Endothelial cell of umbilical vein (primary cell): ENCODE data around the gene TMED7. TPM values are rescaled to one million over a fixed set of nuclear protein-coding genes. Genes with fewer than 3 reads are reported as not detected.

ENCODE experiments used
- BruUV-seq: library from RNA; stranded (reverse); fragments of 400-500 nt; replicated peaks from 2 replicates; lab custom pipeline; 2021; lab: Mats Ljungman, UMichigan
- CTCF ChIA-PET: fragments of 300-600, 350-600 bp; sonication (Branson Sonifier 250); formaldehyde crosslinking; loops from one replicate; lab custom pipeline; 2021; ENCODE audit warnings: antibody characterized with exemption, inconsistent platforms; lab: Charles Lee
- POLR2A ChIA-PET: fragments of 300-600, 350-600 bp; sonication (Branson Sonifier 250); formaldehyde crosslinking; loops from one replicate; lab custom pipeline; 2021; ENCODE audit warnings: antibody characterized with exemption, inconsistent platforms; lab: Charles Lee
- DNase-seq: peaks from one replicate; pipeline ENCODE4 v3.0.0-alpha.2; 2011; ENCODE audit warnings: low read depth, low spot score
- FAIRE-seq: peaks from 2 replicates; lab custom pipeline; 2011; peaks lifted over from hg19 to GRCh38; lab: Jason Lieb, UNC
- H2AFZ ChIP-seq: 2 replicates; pipeline ENCODE4 v1.6.0; 2012; ENCODE audit warnings: low read depth, low read length, control low read depth, inconsistent platforms
- H3K27ac ChIP-seq: 2 replicates; pipeline ENCODE4 v1.5.1; 2011; ENCODE audit warnings: low read depth, mild to moderate bottlenecking, control low read depth, low read length, moderate library complexity; ENCODE audit not compliant: insufficient read depth
- H3K27me3 ChIP-seq, 2 experiments: 2 replicates each; pipeline versions ENCODE4 v1.6.0 to v1.6.1; 2011; ENCODE audit warnings: low read length in 2 of 2, mixed read lengths in 1 of 2; ENCODE audit not compliant: control insufficient read depth in 2 of 2, insufficient read depth in 2 of 2
- H3K36me3 ChIP-seq, 2 experiments: 2 replicates in 1 of 2; 3 replicates in 1 of 2; pipeline ENCODE4 v1.5.1; 2011; ENCODE audit warnings: low read length in 2 of 2, mild to moderate bottlenecking in 1 of 2, moderate library complexity in 1 of 2; ENCODE audit not compliant: control insufficient read depth in 2 of 2, insufficient read depth in 2 of 2; ENCODE audit errors: extremely low read depth in 1 of 2
- H3K4me1 ChIP-seq: 3 replicates; pipeline ENCODE4 v1.5.1; 2011; ENCODE audit warnings: mild to moderate bottlenecking, low read length; ENCODE audit not compliant: control insufficient read depth, insufficient read depth; ENCODE audit errors: extremely low read depth
- H3K4me2 ChIP-seq: 2 replicates; pipeline ENCODE4 v1.6.1; 2011; ENCODE audit warnings: low read length, control low read depth, mixed read lengths; ENCODE audit not compliant: insufficient read depth
- H3K4me3 ChIP-seq, 3 experiments: fragments of 200-600 bp in 1 of 3; sonication (generic), shearing (Covaris generic) in 1 of 3; replicated peaks in 1 of 3; 2 replicates each; pipeline ENCODE4 v1.5.1; 2011 to 2016; ENCODE audit warnings: control low read depth in 3 of 3, low read length in 3 of 3, mild to moderate bottlenecking in 2 of 3, inconsistent platforms in 1 of 3, low read depth in 1 of 3, moderate library complexity in 1 of 3; ENCODE audit not compliant: insufficient read depth in 1 of 3
- H3K79me2 ChIP-seq: 2 replicates; pipeline ENCODE4 v1.6.0; 2012; ENCODE audit warnings: low read length, inconsistent platforms; ENCODE audit not compliant: control insufficient read depth, insufficient read depth
- H3K9ac ChIP-seq: replicated peaks from 2 replicates; pipeline ENCODE3; 2011; ENCODE audit warnings: low read length, control low read depth; ENCODE audit not compliant: insufficient read depth; ENCODE audit errors: extremely low read depth
- H3K9me1 ChIP-seq: replicated peaks from 3 replicates; pipeline ENCODE4 v1.6.0; 2011; ENCODE audit warnings: mild to moderate bottlenecking, low read length; ENCODE audit not compliant: control insufficient read depth, insufficient read depth; ENCODE audit errors: extremely low read depth
- H3K9me3 ChIP-seq: replicated peaks from 2 replicates; pipeline ENCODE4 v1.5.1; 2012; ENCODE audit warnings: low read length, inconsistent platforms; ENCODE audit not compliant: control insufficient read depth, insufficient read depth
- H4K20me1 ChIP-seq: replicated peaks from 2 replicates; pipeline ENCODE3; 2011; ENCODE audit warnings: mild to moderate bottlenecking, low read length; ENCODE audit not compliant: control insufficient read depth, insufficient read depth; ENCODE audit errors: extremely low read depth
- EZH2 ChIP-seq: IDR thresholded peaks from 2 replicates; pipeline ENCODE4 v1.6.1; 2012; ENCODE audit warnings: borderline replicate concordance, low read depth, mild to moderate bottlenecking, moderate library complexity, low read length, inconsistent platforms; ENCODE audit not compliant: severe bottlenecking
- FOS ChIP-seq: IDR thresholded peaks from 2 replicates; pipeline ENCODE4 v1.6.1; 2011; ENCODE audit warnings: mild to moderate bottlenecking, low read length, moderate library complexity, borderline replicate concordance; ENCODE audit not compliant: insufficient read depth
- GATA2 ChIP-seq: IDR thresholded peaks from 2 replicates; pipeline ENCODE4 v1.7.0; 2011; ENCODE audit warnings: low read depth, mild to moderate bottlenecking, moderate library complexity, mixed read lengths, low read length; ENCODE audit not compliant: insufficient read length, insufficient read depth
- JUN ChIP-seq: IDR thresholded peaks from 2 replicates; pipeline ENCODE4 v1.6.1; 2011; ENCODE audit warnings: borderline replicate concordance, low read depth; ENCODE audit not compliant: insufficient read length, insufficient read depth
- MYC ChIP-seq: IDR thresholded peaks from one replicate; pipeline ENCODE4 v1.6.1; 2011; ENCODE audit warnings: mild to moderate bottlenecking, low read depth, low read length
- POLR2A ChIP-seq: IDR thresholded peaks from 2 replicates; pipeline ENCODE4 v1.6.1; 2012; ENCODE audit warnings: low read depth, mild to moderate bottlenecking, control low read depth, low read length
- POLR2AphosphoS5 ChIP-seq: IDR thresholded peaks from 2 replicates; pipeline ENCODE4 v1.6.1; 2012; ENCODE audit warnings: low read depth, mild to moderate bottlenecking, control low read depth, low read length, moderate library complexity; ENCODE audit not compliant: insufficient read depth
- dilution Hi-C: fragments of 300-500 bp; cut with MboI; formaldehyde crosslinking; loops from one replicate; pipeline ENCODE4 v1.15.0; 2019; ENCODE audit warnings: low sequenced_read_pairs; ENCODE audit not compliant: extremely low pct_ligation_motif_present
- intact Hi-C: fragments of 100-400 bp; cut with micrococcal nuclease; formaldehyde crosslinking; loops from one replicate; pipeline ENCODE4 v1.10.0; 2022
- polyA plus RNA-seq, 4 experiments: library from polyadenylated mRNA; depleted of rRNA in 3 of 4; stranded (reverse) in 3 of 4; unstranded in 1 of 4; fragments of >200 nt; gene quantifications; 2 replicates each; pipeline versions ENCODE4 v1.2.1 to v1.2.3, GENCODE V29; 2011 to 2012; ENCODE audit warnings: missing spikeins in 1 of 4
- total RNA-seq: library from RNA; stranded (reverse); gene quantifications from 2 replicates; pipeline ENCODE4 v1.2.3, GENCODE V29; 2021
- TF ChIP-seq, protein P1 (sequence below): IDR thresholded peaks from 2 replicates; pipeline ENCODE4 v1.6.1; 2011; ENCODE audit not compliant: insufficient read depth, insufficient read length
- TF ChIP-seq, protein P2 (sequence below), 2 donors: IDR thresholded peaks; 1 replicate in 1 of 2; 2 replicates in 1 of 2; pipeline ENCODE4 v1.5.1; 2011; ENCODE audit warnings: low read length in 2 of 2, mild to moderate bottlenecking in 2 of 2, moderate library complexity in 2 of 2, control low read depth in 1 of 2, inconsistent platforms in 1 of 2, low read depth in 1 of 2; ENCODE audit not compliant: insufficient read depth in 1 of 2; ENCODE audit errors: extremely low read depth in 1 of 2

TMED7 gene
- total and polyA plus RNA-seq, 2 donors (not counting 3 experiments of a cell fraction or from before 2014, with no cell fraction given), result 57.6 to 101 TPM

DNA sequence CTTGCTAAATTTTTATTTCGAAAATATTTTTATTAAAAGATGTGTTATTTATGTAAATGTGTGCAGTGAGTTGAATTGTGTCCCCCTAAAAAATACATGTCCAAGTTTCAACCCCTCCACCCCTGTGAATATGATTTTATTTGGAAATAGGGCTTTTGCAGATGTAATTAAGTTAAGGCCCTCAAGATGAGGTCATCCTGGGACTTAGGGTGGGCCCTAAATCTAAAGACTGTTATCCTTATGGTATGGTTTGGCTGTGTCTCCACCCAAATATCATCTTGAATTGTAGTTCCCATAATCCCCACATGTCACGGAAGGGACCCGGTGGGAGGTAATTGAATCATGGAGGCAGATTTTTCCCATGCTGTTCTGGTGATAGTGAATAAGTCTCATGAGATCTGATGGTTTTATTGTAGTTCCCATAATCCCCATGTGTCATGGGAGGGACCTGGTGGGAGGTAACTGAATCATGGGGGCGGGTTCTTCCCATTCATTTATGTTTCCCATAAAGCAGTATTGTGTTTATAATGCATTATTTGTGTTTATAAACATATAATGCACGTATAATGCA is 1.5 kb upstream of the TMED7 start:
- dilution Hi-C loops (no loop called here), intact Hi-C loops (loop anchor here (2.0 to 5.0 kb wide), 2 partner anchors 350 to 405 kb away; partner anchors contain the start of gene ARL14EPL)
- H3K9me1 ChIP-seq, result peaks cover 2% of the 10 kb centered on the region
- no peak overlapping the region for H3K9ac ChIP-seq
- DNase-seq (no peak), FAIRE-seq (no peak)
- CTCF ChIA-PET, result no interaction called here
- H3K27me3 ChIP-seq, result no peaks in the 10 kb centered on the region
- TF ChIP-seq JUN (no peak), POLR2A (no peak), EZH2 (no peak), POLR2AphosphoS5 (no peak), GATA2 (no peak), FOS (no peak), MYC (no peak)
- TF ChIP-seq, protein P1, sequence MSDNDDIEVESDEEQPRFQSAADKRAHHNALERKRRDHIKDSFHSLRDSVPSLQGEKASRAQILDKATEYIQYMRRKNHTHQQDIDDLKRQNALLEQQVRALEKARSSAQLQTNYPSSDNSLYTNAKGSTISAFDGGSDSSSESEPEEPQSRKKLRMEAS, result no peak
- TF ChIP-seq, protein P2, sequence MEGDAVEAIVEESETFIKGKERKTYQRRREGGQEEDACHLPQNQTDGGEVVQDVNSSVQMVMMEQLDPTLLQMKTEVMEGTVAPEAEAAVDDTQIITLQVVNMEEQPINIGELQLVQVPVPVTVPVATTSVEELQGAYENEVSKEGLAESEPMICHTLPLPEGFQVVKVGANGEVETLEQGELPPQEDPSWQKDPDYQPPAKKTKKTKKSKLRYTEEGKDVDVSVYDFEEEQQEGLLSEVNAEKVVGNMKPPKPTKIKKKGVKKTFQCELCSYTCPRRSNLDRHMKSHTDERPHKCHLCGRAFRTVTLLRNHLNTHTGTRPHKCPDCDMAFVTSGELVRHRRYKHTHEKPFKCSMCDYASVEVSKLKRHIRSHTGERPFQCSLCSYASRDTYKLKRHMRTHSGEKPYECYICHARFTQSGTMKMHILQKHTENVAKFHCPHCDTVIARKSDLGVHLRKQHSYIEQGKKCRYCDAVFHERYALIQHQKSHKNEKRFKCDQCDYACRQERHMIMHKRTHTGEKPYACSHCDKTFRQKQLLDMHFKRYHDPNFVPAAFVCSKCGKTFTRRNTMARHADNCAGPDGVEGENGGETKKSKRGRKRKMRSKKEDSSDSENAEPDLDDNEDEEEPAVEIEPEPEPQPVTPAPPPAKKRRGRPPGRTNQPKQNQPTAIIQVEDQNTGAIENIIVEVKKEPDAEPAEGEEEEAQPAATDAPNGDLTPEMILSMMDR (IDR thresholded peaks at IDR 0.05; ENCODE audit: extremely low read depth in 1 of 2, insufficient read depth in 1 of 2, low read depth in 1 of 2, low read length in 2 of 2), result no peak
- no peak overlapping the region for H3K27ac ChIP-seq
- no peaks in the 10 kb centered on the region for H4K20me1 ChIP-seq
- H3K4me1 ChIP-seq, result peaks cover 24% of the 10 kb centered on the region
- no TSS peak for BruUV-seq
- no peak overlapping the region for H3K4me3 ChIP-seq
- H3K4me2 ChIP-seq, result no peak overlapping the region
- peaks cover 35% of the 10 kb centered on the region for H3K79me2 ChIP-seq
- no peaks in the 10 kb centered on the region for H3K36me3 ChIP-seq
- POLR2A ChIA-PET, result no interaction called here
- H2AFZ ChIP-seq, result no peak overlapping the region
- no peaks in the 10 kb centered on the region for H3K9me3 ChIP-seq
